Ureter (tissue), 1 donor: ENCODE measurements around the gene CASTOR1. TPM values are rescaled to one million over a fixed set of nuclear protein-coding genes. Genes with fewer than 3 reads are reported as not detected.

Source experiments
- DNase-seq: peaks from one replicate; pipeline ENCODE4 v3.0.0-alpha.2; 2020; ENCODE audit warnings: low spot score
- total RNA-seq: library from RNA; stranded (reverse); gene quantifications from one replicate; pipeline ENCODE4 v1.2.4, GENCODE V29; 2023
- donor health status: DM: yes; HTN: yes; CAD: no.

The CASTOR1 gene
- total RNA-seq, 1 donor from 2014 or later: 17.5 TPM

GRCh38 chr22:30284666-30285065, 4.6 kb downstream of the CASTOR1 start:
- no peak for DNase-seq

GRCh38 chr22:30284172-30284571, 5.1 kb downstream of the CASTOR1 start:
- DNase-seq: no peak

GRCh38 chr22:30283342-30283741, 6.0 kb downstream of the CASTOR1 start:
- DNase-seq: no peak

- no peak for DNase-seq
Measured at GRCh38 chr22:30282616-30283046, 6.7 kb downstream of the CASTOR1 start.

GRCh38 chr22:30280505-30280904, 8.8 kb downstream of the CASTOR1 start:
- no peak for DNase-seq

- DNase-seq: no peak
Measured at GRCh38 chr22:30279932-30280331, 9.4 kb downstream of the CASTOR1 start.

GRCh38 chr22:30279046-30279788, 10.1 kb downstream of the CASTOR1 start:
- no peak for DNase-seq

- DNase-seq: no peak
Measured at GRCh38 chr22:30277547-30278344, 11.6 kb downstream of the CASTOR1 start.

GRCh38 chr22:30276039-30276438, 13.3 kb downstream of the CASTOR1 start:
- DNase-seq: no peak

- DNase-seq: no peak
Measured at GRCh38 chr22:30275625-30276024, 13.7 kb downstream of the CASTOR1 start.

- DNase-seq: no peak
Measured at GRCh38 chr22:30274437-30274812, 14.9 kb downstream of the CASTOR1 start.

- no peak for DNase-seq
Measured at GRCh38 chr22:30273711-30274436, 15.4 kb downstream of the CASTOR1 start.

- DNase-seq: no peak
Measured at GRCh38 chr22:30272781-30273601, 16.3 kb downstream of the CASTOR1 start.

GRCh38 chr22:30270832-30271231, 18.5 kb downstream of the CASTOR1 start:
- DNase-seq: no peak

- no peak for DNase-seq
Measured at GRCh38 chr22:30268331-30268730, 21.0 kb downstream of the CASTOR1 start.

GRCh38 chr22:30267382-30268302, 21.7 kb downstream of the CASTOR1 start:
- DNase-seq: no peak

- DNase-seq: no peak
Measured at GRCh38 chr22:30266445-30267381, 22.6 kb downstream of the CASTOR1 start, which contains the start of gene OSM. TSS of gene OSM (minus strand) at chr22:30266851. CDS start at chr22:30266799, 52 bp downstream.

GRCh38 chr22:30265823-30266444, 23.4 kb downstream of the CASTOR1 start:
- DNase-seq: no peak
